Measurements from ENCODE around the gene RBM45. TPM values are rescaled to one million over a fixed set of nuclear protein-coding genes. Genes with fewer than 3 reads are reported as not detected.

Gene RBM45
- total and polyA plus RNA-seq, 12 donors, result 5.2 to 27.8 (median 12.3) TPM

GRCh38 chr2:178109813-178110212, 2.4 kb upstream of the RBM45 start:
- 0 to 12% (median 7%) methylated on average over 1 of the region's 1 CpG for WGBS, 4 donors
- H3K27ac ChIP-seq, result no peak overlapping the region
- H3K27me3 ChIP-seq, result no peaks in the 10 kb centered on the region
- DNase-seq, result no peak
- TF ChIP-seq POLR2A (IDR thresholded peaks at IDR 0.05) (no peak), CTCF (IDR thresholded peaks at IDR 0.05) (peak; percentile 33 to 61 (median 48))
- H3K9me3 ChIP-seq (replicated peaks in 1 of 3), result no peaks in the 10 kb centered on the region
- H3K4me3 ChIP-seq, result no peak overlapping the region
- H3K36me3 ChIP-seq (replicated peaks in 1 of 2), result no peaks in the 10 kb centered on the region
- peaks cover 0 to 12% of the 10 kb centered on the region in 2 donors for H3K4me1 ChIP-seq (replicated peaks in 1 of 2)
- intact Hi-C loops (cut with DNase I), result loop anchor here in 1 of 2 donors (5.0 kb wide), 1 partner anchor 172 kb away; no protein-coding TSS in a partner anchor

- WGBS, 4 donors, result 72 to 81% (median 76%) methylated on average over 4 of the region's 4 CpGs
Measured at GRCh38 chr2:178110681-178111080, 1.6 kb upstream of the RBM45 start.

GRCh38 chr2:178111743-178112142, 494 bp upstream of the RBM45 start:
- intact Hi-C loops (cut with DNase I), result loop anchor here in 1 of 2 donors (5.0 kb wide), 1 partner anchor 171 kb away; no protein-coding TSS in a partner anchor
- H3K27ac ChIP-seq, result peak overlapping the region in 1 of 5 donors; percentile 61

More at GRCh38 chr2:178110681-178111080, 1.6 kb upstream of the RBM45 start:
- no peak for TF ChIP-seq CTCF (IDR thresholded peaks at IDR 0.05)
- Histone ChIP-seq H3K27me3 (no peaks in the 10 kb centered on the region), H3K4me3 (no peak overlapping the region), H3K27ac (no peak overlapping the region), H3K36me3 (replicated peaks in 1 of 2) (no peaks in the 10 kb centered on the region), H3K9me3 (replicated peaks in 1 of 3) (no peaks in the 10 kb centered on the region), H3K4me1 (replicated peaks in 1 of 2) (peaks cover 0 to 12% of the 10 kb centered on the region in 2 donors)
- intact Hi-C loops (cut with DNase I), result loop anchor here in 1 of 2 donors (5.0 kb wide), 1 partner anchor 172 kb away; no protein-coding TSS in a partner anchor
- DNase-seq, result no peak

GRCh38 chr2:178114462-178114861, 2.2 kb downstream of the RBM45 start:
- H3K27ac ChIP-seq, result no peak overlapping the region
- no peaks in the 10 kb centered on the region for H3K36me3 ChIP-seq (replicated peaks in 1 of 2)
- H3K27me3 ChIP-seq, result no peaks in the 10 kb centered on the region
- H3K4me3 ChIP-seq, result no peak overlapping the region
- peaks cover 0 to 12% of the 10 kb centered on the region in 2 donors for H3K4me1 ChIP-seq (replicated peaks in 1 of 2)
- WGBS, 4 donors, result 86 to 96% (median 91%) methylated on average over 2 of the region's 2 CpGs
- DNase-seq, result no peak
- no peak for TF ChIP-seq CTCF (IDR thresholded peaks at IDR 0.05)
- no peak for TF ChIP-seq POLR2A (IDR thresholded peaks at IDR 0.05)
- intact Hi-C loops (cut with DNase I), result loop anchor here in 1 of 2 donors (5.0 kb wide), 1 partner anchor 168 kb away; no protein-coding TSS in a partner anchor
- H3K9me3 ChIP-seq (replicated peaks in 1 of 3), result no peaks in the 10 kb centered on the region

More at GRCh38 chr2:178111743-178112142, 494 bp upstream of the RBM45 start:
- no peaks in the 10 kb centered on the region for H3K9me3 ChIP-seq (replicated peaks in 1 of 3)
- H3K36me3 ChIP-seq (replicated peaks in 1 of 2), result no peaks in the 10 kb centered on the region
- no peak for DNase-seq
- 67 to 86% (median 77%) methylated on average over 1 of the region's 1 CpG for WGBS, 4 donors
- TF ChIP-seq CTCF (IDR thresholded peaks at IDR 0.05), result no peak
- TF ChIP-seq POLR2A (IDR thresholded peaks at IDR 0.05), result no peak
- H3K4me1 ChIP-seq (replicated peaks in 1 of 2), result peaks cover 0 to 12% of the 10 kb centered on the region in 2 donors
- H3K27me3 ChIP-seq, result no peaks in the 10 kb centered on the region
- H3K4me3 ChIP-seq, result peak overlapping the region in 1 of 4 donors; percentile 81

Measured in adrenal gland (tissue), 12 donors.